ENCODE results near the gene PCDH9.

The PCDH9 gene

GRCh38 chr13:66562054-66562453 lies 668.1 kb downstream of the PCDH9 start:
- Histone ChIP-seq H3K27ac (ENCODE audit: low read depth, low read length, poor library complexity, severe bottlenecking) (no peak overlapping the region), H3F3A (ENCODE audit: insufficient read depth, low read length) (0 out of 2 replicates have a peak, but pooled peaks cover 4% of the 10 kb centered on the region), H3K9me3 (ENCODE audit: low read length) (no peaks in the 10 kb centered on the region), H3K4me1 (ENCODE audit: insufficient read depth, low read length, severe bottlenecking) (peaks cover 21% of the 10 kb centered on the region), H4K20me1 (ENCODE audit: insufficient read depth, low read length) (no peaks in the 10 kb centered on the region), H3K36me3 (ENCODE audit: insufficient read depth, low read length) (no peaks in the 10 kb centered on the region), H3K27me3 (ENCODE audit: insufficient read depth, low read length) (no peaks in the 10 kb centered on the region), H2AFZ (ENCODE audit: low read length) (no peak overlapping the region), H3K4me2 (ENCODE audit: low read length) (no peak overlapping the region), H3K4me3 (ENCODE audit: low read depth, low read length, poor library complexity, severe bottlenecking) (no peak overlapping the region), H3K79me2 (ENCODE audit: insufficient read depth, low read length) (no peaks in the 10 kb centered on the region), H3K9ac (ENCODE audit: low read length) (no peak overlapping the region), H3K9me2 (ENCODE audit: low read depth, low read length) (no peaks in the 10 kb centered on the region)
- TF ChIP-seq EZH2 (IDR thresholded peaks at IDR 0.05; ENCODE audit: borderline replicate concordance, low read length) = no peak
- TF ChIP-seq, protein P1, sequence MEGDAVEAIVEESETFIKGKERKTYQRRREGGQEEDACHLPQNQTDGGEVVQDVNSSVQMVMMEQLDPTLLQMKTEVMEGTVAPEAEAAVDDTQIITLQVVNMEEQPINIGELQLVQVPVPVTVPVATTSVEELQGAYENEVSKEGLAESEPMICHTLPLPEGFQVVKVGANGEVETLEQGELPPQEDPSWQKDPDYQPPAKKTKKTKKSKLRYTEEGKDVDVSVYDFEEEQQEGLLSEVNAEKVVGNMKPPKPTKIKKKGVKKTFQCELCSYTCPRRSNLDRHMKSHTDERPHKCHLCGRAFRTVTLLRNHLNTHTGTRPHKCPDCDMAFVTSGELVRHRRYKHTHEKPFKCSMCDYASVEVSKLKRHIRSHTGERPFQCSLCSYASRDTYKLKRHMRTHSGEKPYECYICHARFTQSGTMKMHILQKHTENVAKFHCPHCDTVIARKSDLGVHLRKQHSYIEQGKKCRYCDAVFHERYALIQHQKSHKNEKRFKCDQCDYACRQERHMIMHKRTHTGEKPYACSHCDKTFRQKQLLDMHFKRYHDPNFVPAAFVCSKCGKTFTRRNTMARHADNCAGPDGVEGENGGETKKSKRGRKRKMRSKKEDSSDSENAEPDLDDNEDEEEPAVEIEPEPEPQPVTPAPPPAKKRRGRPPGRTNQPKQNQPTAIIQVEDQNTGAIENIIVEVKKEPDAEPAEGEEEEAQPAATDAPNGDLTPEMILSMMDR (IDR thresholded peaks at IDR 0.05; ENCODE audit: low read length) = no peak

GRCh38 chr13:66560991-66561390 lies 669.1 kb downstream of the PCDH9 start:
- Histone ChIP-seq H3F3A (ENCODE audit: insufficient read depth, low read length) (0 out of 2 replicates have a peak, but pooled peaks cover 4% of the 10 kb centered on the region), H3K27me3 (ENCODE audit: insufficient read depth, low read length) (no peaks in the 10 kb centered on the region), H3K4me3 (ENCODE audit: low read depth, low read length, poor library complexity, severe bottlenecking) (no peak overlapping the region), H2AFZ (ENCODE audit: low read length) (no peak overlapping the region), H3K27ac (ENCODE audit: low read depth, low read length, poor library complexity, severe bottlenecking) (no peak overlapping the region), H3K79me2 (ENCODE audit: insufficient read depth, low read length) (no peaks in the 10 kb centered on the region), H3K9ac (ENCODE audit: low read length) (no peak overlapping the region), H3K4me1 (ENCODE audit: insufficient read depth, low read length, severe bottlenecking) (peaks cover 26% of the 10 kb centered on the region), H4K20me1 (ENCODE audit: insufficient read depth, low read length) (no peaks in the 10 kb centered on the region), H3K4me2 (ENCODE audit: low read length) (no peak overlapping the region), H3K9me2 (ENCODE audit: low read depth, low read length) (no peaks in the 10 kb centered on the region), H3K36me3 (ENCODE audit: insufficient read depth, low read length) (no peaks in the 10 kb centered on the region), H3K9me3 (ENCODE audit: low read length) (no peaks in the 10 kb centered on the region)
- no peak for TF ChIP-seq EZH2 (IDR thresholded peaks at IDR 0.05; ENCODE audit: borderline replicate concordance, low read length)
- TF ChIP-seq, protein P1 (IDR thresholded peaks at IDR 0.05; ENCODE audit: low read length) = no peak

DNA sequence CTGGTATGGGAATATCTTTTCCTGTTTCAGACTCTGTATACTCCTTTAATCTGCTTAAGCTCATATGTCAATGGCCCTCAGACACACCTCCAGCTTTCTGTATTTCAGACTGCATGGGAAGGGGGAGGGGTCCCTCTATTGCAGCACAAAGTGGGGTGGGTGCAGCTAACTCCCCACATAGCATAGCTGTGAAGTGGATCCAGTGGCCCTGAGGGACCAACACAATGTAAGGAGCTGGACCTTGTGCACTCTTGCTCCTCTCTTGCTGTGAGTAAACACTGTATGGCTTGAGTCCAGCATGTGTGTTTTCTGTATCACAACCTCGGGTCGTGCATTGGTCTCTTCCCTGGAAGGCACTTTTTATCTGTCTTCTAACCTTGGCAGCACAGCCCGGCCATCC lies 669.9 kb downstream of the PCDH9 start:
- peak overlapping the region; percentile 4; the same call in 1 of the 2 replicates for H2AFZ ChIP-seq (ENCODE audit: low read length)
- no peak overlapping the region for H3K27ac ChIP-seq (ENCODE audit: low read depth, low read length, poor library complexity, severe bottlenecking)
- peaks cover 26% of the 10 kb centered on the region for H3K4me1 ChIP-seq (ENCODE audit: insufficient read depth, low read length, severe bottlenecking)
- H3K9me3 ChIP-seq (ENCODE audit: low read length) = no peaks in the 10 kb centered on the region
- no peaks in the 10 kb centered on the region for H4K20me1 ChIP-seq (ENCODE audit: insufficient read depth, low read length)
- no peaks in the 10 kb centered on the region for H3K27me3 ChIP-seq (ENCODE audit: insufficient read depth, low read length)
- TF ChIP-seq, protein P1 (IDR thresholded peaks at IDR 0.05; ENCODE audit: low read length) = no peak
- no peak for TF ChIP-seq EZH2 (IDR thresholded peaks at IDR 0.05; ENCODE audit: borderline replicate concordance, low read length)
- H3K79me2 ChIP-seq (ENCODE audit: insufficient read depth, low read length) = no peaks in the 10 kb centered on the region
- H3F3A ChIP-seq (ENCODE audit: insufficient read depth, low read length) = 0 out of 2 replicates have a peak, but pooled peaks cover 4% of the 10 kb centered on the region
- H3K9ac ChIP-seq (ENCODE audit: low read length) = no peak overlapping the region
- H3K4me3 ChIP-seq (ENCODE audit: low read depth, low read length, poor library complexity, severe bottlenecking) = no peak overlapping the region
- H3K36me3 ChIP-seq (ENCODE audit: insufficient read depth, low read length) = no peaks in the 10 kb centered on the region
- H3K4me2 ChIP-seq (ENCODE audit: low read length) = no peak overlapping the region
- H3K9me2 ChIP-seq (ENCODE audit: low read depth, low read length) = no peaks in the 10 kb centered on the region

All from OCI-LY1 (cell line).